HepG2 (cell line): Measurements from ENCODE around the gene ATE1. TPM values are rescaled to one million over a fixed set of nuclear protein-coding genes. Genes with fewer than 3 reads are reported as not detected.

ENCODE experiments used
- ATAC-seq: fragments of 200-7000 bp; cut with Tn5 transposase; 3 replicates; pipeline ENCODE4 v1.9.1; 2020; ENCODE audit warnings: mild to moderate bottlenecking, moderate library complexity
- BruUV-seq: library from RNA; stranded (reverse); fragments of 400-500 nt; replicated peaks from 2 replicates; lab custom pipeline; 2021; lab: Mats Ljungman, UMichigan
- CTCF ChIA-PET: fragments of 300-600 bp; formaldehyde crosslinking; extraction: SDS; loops from one replicate; lab custom pipeline; 2021; ENCODE audit warnings: low total read pairs, inconsistent platforms, low intra/inter-chr PET ratio; lab: Yijun Ruan, JAX
- POLR2A ChIA-PET: fragments of 350-600 bp; sonication (Branson Sonifier 250); formaldehyde crosslinking; loops from one replicate; lab custom pipeline; 2020; ENCODE audit warnings: antibody characterized with exemption, inconsistent platforms; lab: Yijun Ruan, JAX
- DNase-seq: peaks from one replicate; pipeline ENCODE4 v3.0.0-alpha.2; 2015; ENCODE audit warnings: low spot score
- FAIRE-seq: peaks from 3 replicates; lab custom pipeline; 2011; peaks lifted over from hg19 to GRCh38; lab: Jason Lieb, UNC
- H2AFZ ChIP-seq: one replicate; pipeline ENCODE4 v1.6.1; 2011; ENCODE audit warnings: low read length, inconsistent platforms
- H3K27ac ChIP-seq: fragments of 300-600 bp; 3 replicates; pipeline ENCODE4 v1.8.0; 2011; ENCODE audit warnings: mixed run types, mild to moderate bottlenecking, mixed read lengths, low read length, inconsistent platforms; ENCODE audit not compliant: insufficient read depth; ENCODE audit errors: extremely low read length
- H3K27me3 ChIP-seq, 2 experiments: fragments of 200-600 bp in 1 of 2; 2 replicates in 1 of 2; 3 replicates in 1 of 2; pipeline versions ENCODE4 v1.6.0 to v1.8.0; 2011; ENCODE audit warnings: low read length in 2 of 2, mild to moderate bottlenecking in 2 of 2, moderate library complexity in 2 of 2, inconsistent platforms in 1 of 2; ENCODE audit not compliant: insufficient read depth in 2 of 2, control insufficient read depth in 1 of 2
- H3K36me3 ChIP-seq, 2 experiments: fragments of 200-600 bp in 1 of 2; replicated peaks in 1 of 2; 2 replicates in 1 of 2; 3 replicates in 1 of 2; pipeline versions ENCODE4 v1.5.1 to v1.8.0; 2011; ENCODE audit warnings: low read length in 2 of 2, inconsistent platforms in 1 of 2; ENCODE audit not compliant: insufficient read depth in 2 of 2, control insufficient read depth in 1 of 2
- H3K4me1 ChIP-seq: 2 replicates; pipeline ENCODE4 v1.5.1; 2012; ENCODE audit warnings: low read length, inconsistent platforms; ENCODE audit not compliant: insufficient read depth
- H3K4me2 ChIP-seq: 2 replicates; pipeline ENCODE4 v1.6.0; 2011; ENCODE audit warnings: low read depth, low read length, inconsistent platforms
- H3K4me3 ChIP-seq, 3 experiments: fragments of 200-600 bp in 1 of 3; sonication (generic), shearing (Covaris generic) in 1 of 3; replicated peaks in 1 of 3; 2 replicates each; pipeline ENCODE4 v1.5.1; 2011 to 2016; ENCODE audit warnings: low read length in 3 of 3, inconsistent platforms in 2 of 3, low read depth in 2 of 3, mild to moderate bottlenecking in 2 of 3, control low read depth in 1 of 3, mixed read lengths in 1 of 3; ENCODE audit not compliant: insufficient read depth in 1 of 3
- H3K79me2 ChIP-seq: one replicate; pipeline ENCODE4 v1.6.1; 2011; ENCODE audit warnings: low read length, inconsistent platforms; ENCODE audit not compliant: insufficient read depth
- H3K9ac ChIP-seq: 2 replicates; pipeline ENCODE4 v1.6.0; 2011; ENCODE audit warnings: mild to moderate bottlenecking, low read depth, low read length, inconsistent platforms; ENCODE audit not compliant: insufficient read depth
- H3K9me3 ChIP-seq: 2 replicates; pipeline ENCODE4 v1.5.1; 2012; ENCODE audit warnings: mild to moderate bottlenecking, low read length
- H4K20me1 ChIP-seq: 2 replicates; pipeline ENCODE4 v1.6.0; 2011; ENCODE audit warnings: inconsistent platforms, mild to moderate bottlenecking, low read length, moderate library complexity; ENCODE audit not compliant: insufficient read depth
- KDM3A ChIP-seq: IDR thresholded peaks from 2 replicates; pipeline ENCODE4 v1.6.1; 2018; ENCODE audit warnings: low read depth, missing compliant biosample characterization
- PAWR ChIP-seq: sonication (generic); formaldehyde crosslinking; IDR thresholded peaks from 2 replicates; pipeline ENCODE4 v1.4.0; 2020; ENCODE audit warnings: missing genetic modification reagents, mild to moderate bottlenecking, borderline replicate concordance
- SPEN ChIP-seq: sonication (generic); formaldehyde crosslinking; IDR thresholded peaks from 2 replicates; pipeline ENCODE4 v1.5.1; 2020; ENCODE audit warnings: low read depth, mild to moderate bottlenecking, missing genetic modification reagents
- ZBTB39 ChIP-seq: sonication (generic); formaldehyde crosslinking; IDR thresholded peaks from 2 replicates; pipeline ENCODE4 v1.5.0; 2020; ENCODE audit warnings: missing genetic modification reagents
- ZNF850 ChIP-seq: sonication (generic); formaldehyde crosslinking; conservative IDR thresholded peaks from 2 replicates; pipeline ENCODE4 v1.9.0; 2021; ENCODE audit warnings: mild to moderate bottlenecking, missing genetic modification reagents
- WGBS: methylation state at CpG from one replicate; pipeline ENCODE4 v1.1.6; 2017; ENCODE audit warnings: low lambda C conversion rate; 5-methylcytosine and 5-hydroxymethylcytosine counted together
- in situ Hi-C: cut with HindIII; loops from 2 replicates; pipeline ENCODE4 v1.10.0; 2017; ENCODE audit warnings: low pct_unique_long_range_greater_than_20kb; ENCODE audit not compliant: extremely low pct_ligation_motif_present
- intact Hi-C: fragments of 100-400 bp; cut with micrococcal nuclease; formaldehyde crosslinking; loops from one replicate; pipeline ENCODE4 v1.10.0; 2022; ENCODE audit not compliant: unreplicated experiment
- polyA plus RNA-seq, 8 experiments: library from polyadenylated mRNA; depleted of rRNA in 3 of 8; stranded (reverse) in 7 of 8; unstranded in 1 of 8; fragments of >200 nt; fragmentation: Illumina TruSeq in 4 of 8; extraction: Trizol in 4 of 8; gene quantifications; 2 replicates each; pipeline versions ENCODE4 v1.2.1 to v1.2.3, GENCODE V29; 2011 to 2016; ENCODE audit warnings: low read depth in 4 of 8, missing spikeins in 1 of 8, mixed read lengths in 1 of 8; ENCODE audit not compliant: insufficient read depth in 1 of 8
- total RNA-seq, 5 experiments: library from RNA; depleted of rRNA; stranded (reverse); fragments of >200 nt; fragmentation: Illumina TruSeq; extraction: Trizol; gene quantifications; 2 replicates each; pipeline ENCODE4 v1.2.3, GENCODE V29; 2016; ENCODE audit warnings: low read depth in 1 of 5
- TF ChIP-seq, protein P1 (sequence below): sonication (generic); formaldehyde crosslinking; IDR thresholded peaks from 2 replicates; pipeline ENCODE4 v1.5.1; 2020; ENCODE audit warnings: missing genetic modification reagents, mild to moderate bottlenecking, borderline replicate concordance
- TF ChIP-seq, protein P2 (sequence below), 2 experiments: sonication (generic) in 1 of 2; formaldehyde crosslinking in 1 of 2; IDR thresholded peaks; 2 replicates each; pipeline versions ENCODE4 v1.4.0 to v1.6.1; 2016 to 2020; ENCODE audit warnings: borderline replicate concordance in 1 of 2, low read depth in 1 of 2, mild to moderate bottlenecking in 1 of 2, missing genetic modification reagents in 1 of 2

ATE1 gene
- total and polyA plus RNA-seq, 2 of the 13 experiments (the other 11 are each of a cell fraction or from before 2014, with no cell fraction given): 17.5 to 42.2 TPM

DNA sequence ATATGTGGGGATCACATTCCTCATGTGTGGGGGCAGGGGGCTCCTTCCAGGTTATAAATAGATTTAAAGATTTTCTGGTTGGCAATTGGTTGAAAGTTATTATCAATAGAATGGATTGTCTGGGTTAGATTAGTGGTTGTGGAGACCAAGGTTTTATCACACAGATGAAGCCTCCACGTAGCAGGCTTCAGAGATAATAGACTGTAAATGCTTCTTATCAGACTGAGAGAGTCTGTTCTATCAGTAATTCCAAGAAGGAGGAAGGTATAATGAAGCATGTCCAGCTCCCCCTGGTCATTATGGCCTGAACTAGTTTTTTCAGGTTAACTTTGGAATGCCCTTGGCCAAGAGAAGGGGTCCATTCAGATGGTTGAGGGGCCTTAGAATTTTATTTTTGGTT lies 211.9 kb downstream of the ATE1 start:
- Histone ChIP-seq H3K9ac (no peak overlapping the region), H3K79me2 (no peaks in the 10 kb centered on the region), H3K27ac (no peak overlapping the region), H3K4me3 (no peak overlapping the region), H3K27me3 (no peaks in the 10 kb centered on the region; a peak in 1 of 5 replicates), H3K4me1 (0 out of 2 replicates have a peak, but pooled peaks cover 5% of the 10 kb centered on the region), H4K20me1 (no peaks in the 10 kb centered on the region), H3K4me2 (no peak overlapping the region), H3K9me3 (no peaks in the 10 kb centered on the region), H3K36me3 (no peaks in the 10 kb centered on the region), H2AFZ (no peak overlapping the region)
- DNase-seq: no peak
- CTCF ChIA-PET: no interaction called here
- no peak for FAIRE-seq
- in situ Hi-C loops: no loop called here
- WGBS: 0% methylated on average over 1 of the region's 1 CpG
- no peak for ATAC-seq
- no peak for TF ChIP-seq ZBTB39 (CRISPR knock-in tag)
- TF ChIP-seq, protein P1, sequence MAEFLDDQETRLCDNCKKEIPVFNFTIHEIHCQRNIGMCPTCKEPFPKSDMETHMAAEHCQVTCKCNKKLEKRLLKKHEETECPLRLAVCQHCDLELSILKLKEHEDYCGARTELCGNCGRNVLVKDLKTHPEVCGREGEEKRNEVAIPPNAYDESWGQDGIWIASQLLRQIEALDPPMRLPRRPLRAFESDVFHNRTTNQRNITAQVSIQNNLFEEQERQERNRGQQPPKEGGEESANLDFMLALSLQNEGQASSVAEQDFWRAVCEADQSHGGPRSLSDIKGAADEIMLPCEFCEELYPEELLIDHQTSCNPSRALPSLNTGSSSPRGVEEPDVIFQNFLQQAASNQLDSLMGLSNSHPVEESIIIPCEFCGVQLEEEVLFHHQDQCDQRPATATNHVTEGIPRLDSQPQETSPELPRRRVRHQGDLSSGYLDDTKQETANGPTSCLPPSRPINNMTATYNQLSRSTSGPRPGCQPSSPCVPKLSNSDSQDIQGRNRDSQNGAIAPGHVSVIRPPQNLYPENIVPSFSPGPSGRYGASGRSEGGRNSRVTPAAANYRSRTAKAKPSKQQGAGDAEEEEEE: no peak
- TF ChIP-seq SPEN (CRISPR knock-in tag): no peak
- no TSS peak for BruUV-seq
- intact Hi-C loops: no loop called here
- POLR2A ChIA-PET: no interaction called here

DNA sequence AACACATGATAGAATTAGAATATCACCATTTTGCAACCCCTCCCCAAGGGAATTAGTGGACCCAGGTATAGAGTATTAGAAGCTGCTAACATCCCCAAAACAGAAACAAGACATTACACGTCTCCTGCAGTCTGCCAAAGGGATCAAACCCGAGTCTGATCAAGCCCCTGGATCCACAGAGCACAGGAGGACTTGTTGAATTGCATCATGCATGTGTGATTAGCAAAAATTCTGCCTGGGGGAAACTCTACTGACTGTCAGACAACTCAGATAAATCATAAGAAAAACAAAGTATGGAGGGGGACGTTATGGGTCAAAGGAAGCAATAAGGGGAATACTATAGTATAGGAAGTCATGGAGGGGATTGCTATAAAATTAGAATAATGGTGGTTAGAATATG lies 212.8 kb downstream of the ATE1 start:
- H2AFZ ChIP-seq: no peak overlapping the region
- no peaks in the 10 kb centered on the region for H3K36me3 ChIP-seq
- 32% methylated on average over 3 of the region's 3 CpGs for WGBS
- H3K4me2 ChIP-seq: no peak overlapping the region
- peaks cover 0 to 5% of the 10 kb centered on the region in 2 experiments; a peak in 2 of 5 replicates for H3K27me3 ChIP-seq
- intact Hi-C loops (no loop called here), in situ Hi-C loops (no loop called here)
- H3K4me3 ChIP-seq: no peak overlapping the region
- POLR2A ChIA-PET: no interaction called here
- ATAC-seq (no peak), FAIRE-seq (no peak), DNase-seq (no peak)
- H3K27ac ChIP-seq: no peak overlapping the region
- no peaks in the 10 kb centered on the region for H4K20me1 ChIP-seq
- BruUV-seq: no TSS peak
- H3K9ac ChIP-seq: no peak overlapping the region
- no peaks in the 10 kb centered on the region for H3K9me3 ChIP-seq
- CTCF ChIA-PET: no interaction called here
- 0 out of 2 replicates have a peak, but pooled peaks cover 5% of the 10 kb centered on the region for H3K4me1 ChIP-seq
- H3K79me2 ChIP-seq: no peaks in the 10 kb centered on the region
- TF ChIP-seq PAWR (CRISPR knock-in tag): no peak
- TF ChIP-seq, protein P2, sequence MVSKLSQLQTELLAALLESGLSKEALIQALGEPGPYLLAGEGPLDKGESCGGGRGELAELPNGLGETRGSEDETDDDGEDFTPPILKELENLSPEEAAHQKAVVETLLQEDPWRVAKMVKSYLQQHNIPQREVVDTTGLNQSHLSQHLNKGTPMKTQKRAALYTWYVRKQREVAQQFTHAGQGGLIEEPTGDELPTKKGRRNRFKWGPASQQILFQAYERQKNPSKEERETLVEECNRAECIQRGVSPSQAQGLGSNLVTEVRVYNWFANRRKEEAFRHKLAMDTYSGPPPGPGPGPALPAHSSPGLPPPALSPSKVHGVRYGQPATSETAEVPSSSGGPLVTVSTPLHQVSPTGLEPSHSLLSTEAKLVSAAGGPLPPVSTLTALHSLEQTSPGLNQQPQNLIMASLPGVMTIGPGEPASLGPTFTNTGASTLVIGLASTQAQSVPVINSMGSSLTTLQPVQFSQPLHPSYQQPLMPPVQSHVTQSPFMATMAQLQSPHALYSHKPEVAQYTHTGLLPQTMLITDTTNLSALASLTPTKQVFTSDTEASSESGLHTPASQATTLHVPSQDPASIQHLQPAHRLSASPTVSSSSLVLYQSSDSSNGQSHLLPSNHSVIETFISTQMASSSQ (IDR thresholded peaks at IDR 0.05; ENCODE audit: low read depth): no peak
- TF ChIP-seq, protein P2 (CRISPR knock-in tag; IDR thresholded peaks at IDR 0.05; ENCODE audit: borderline replicate concordance): no peak
- TF ChIP-seq KDM3A (CRISPR knock-in tag): no peak
- no peak for TF ChIP-seq ZNF850 (CRISPR knock-in tag)
